Measurements from ENCODE around the gene YTHDC1. TPM values are rescaled to one million over a fixed set of nuclear protein-coding genes. Genes with fewer than 3 reads are reported as not detected.
A peak's percentile ranks its signal among the peaks of the same experiment; 100 is the strongest.

The YTHDC1 gene
- total RNA-seq, 8 experiments from 2014 or later = 62.3 to 92.7 (median 77.1) TPM

GRCh38 chr4:68373513-68373912 is 23.6 kb upstream of the YTHDC1 start:
- Histone ChIP-seq H3K4me3 (peak overlapping the region; percentile 11 to 31 (median 23)), H3K27ac (no peak overlapping the region), H3K4me1 (replicated peaks in 1 of 2) (peaks cover 3 to 6% of the 10 kb centered on the region in 2 donors)
- in situ Hi-C loops (cut with MboI; ENCODE audit: low pct_unique_long_range_greater_than_20kb in 2 of 9, low sequenced_read_pairs in 9 of 9, unreplicated experiment in 9 of 9) = loop anchor here in 1 of 9 experiments (10.0 kb wide), 1 partner anchor 99 kb away; no protein-coding TSS in a partner anchor
- ATAC-seq (replicated peaks in 6 of 8) = peak; percentile 85 to 100 (median 99)
- 0 to 32% (median 10%) methylated on average over 1 to 16 of the region's 16 CpGs; no CpG with 5 or more reads in 1 of the 10 experiments for WGBS, 10 experiments

- Histone ChIP-seq H3K27ac (no peak overlapping the region), H3K4me3 (no peak overlapping the region), H3K4me1 (replicated peaks in 1 of 2) (peaks cover 3 to 6% of the 10 kb centered on the region in 2 donors)
- WGBS, 10 experiments = 0 to 88% (median 60%) methylated on average over 1 of the region's 1 CpG; no CpG with 5 or more reads in 1 of the 10 experiments
- in situ Hi-C loops (cut with MboI; ENCODE audit: low pct_unique_long_range_greater_than_20kb in 2 of 9, low sequenced_read_pairs in 9 of 9, unreplicated experiment in 9 of 9) = loop anchor here in 1 of 9 experiments (10.0 kb wide), 1 partner anchor 98 kb away; no protein-coding TSS in a partner anchor
- peak in 2 of 8 experiments; percentile 27 to 34 for ATAC-seq (replicated peaks in 6 of 8)
Observed at GRCh38 chr4:68372588-68372987, 22.7 kb upstream of the YTHDC1 start.

GRCh38 chr4:68369142-68369805 is 19.4 kb upstream of the YTHDC1 start:
- H3K27ac ChIP-seq = no peak overlapping the region

GRCh38 chr4:68368691-68369131 is 18.8 kb upstream of the YTHDC1 start:
- no peak for ATAC-seq (replicated peaks in 6 of 8)
- 3 to 95% (median 79%) methylated on average over 2 to 5 of the region's 5 CpGs for WGBS, 10 experiments

More at GRCh38 chr4:68369142-68369805, 19.4 kb upstream of the YTHDC1 start:
- WGBS, 10 experiments = 24 to 100% (median 92%) methylated on average over 1 to 6 of the region's 6 CpGs; no CpG with 5 or more reads in 1 of the 10 experiments
- in situ Hi-C loops (cut with MboI; ENCODE audit: low pct_unique_long_range_greater_than_20kb in 2 of 9, low sequenced_read_pairs in 9 of 9, unreplicated experiment in 9 of 9) = no loop called here
- no peak for ATAC-seq (replicated peaks in 6 of 8)
- Histone ChIP-seq H3K4me3 (no peak overlapping the region), H3K4me1 (replicated peaks in 1 of 2) (peaks cover 3 to 6% of the 10 kb centered on the region in 2 donors)

GRCh38 chr4:68367835-68368234 is 17.9 kb upstream of the YTHDC1 start:
- no peak overlapping the region for H3K4me3 ChIP-seq
- peaks cover 1% of the 10 kb centered on the region in 2 donors for H3K4me1 ChIP-seq (replicated peaks in 1 of 2)
- no peak overlapping the region for H3K27ac ChIP-seq
- WGBS, 10 experiments = 0 to 93% (median 68%) methylated on average over 1 to 3 of the region's 3 CpGs; no CpG with 5 or more reads in 4 of the 10 experiments
- ATAC-seq (replicated peaks in 6 of 8) = no peak
- in situ Hi-C loops (cut with MboI; ENCODE audit: low pct_unique_long_range_greater_than_20kb in 2 of 9, low sequenced_read_pairs in 9 of 9, unreplicated experiment in 9 of 9) = no loop called here

More at GRCh38 chr4:68368691-68369131, 18.8 kb upstream of the YTHDC1 start:
- H3K4me3 ChIP-seq = no peak overlapping the region
- in situ Hi-C loops (cut with MboI; ENCODE audit: low pct_unique_long_range_greater_than_20kb in 2 of 9, low sequenced_read_pairs in 9 of 9, unreplicated experiment in 9 of 9) = no loop called here
- peaks cover 3 to 6% of the 10 kb centered on the region in 2 donors for H3K4me1 ChIP-seq (replicated peaks in 1 of 2)
- H3K27ac ChIP-seq = no peak overlapping the region

GRCh38 chr4:68366600-68366999 is 16.7 kb upstream of the YTHDC1 start:
- in situ Hi-C loops (cut with MboI; ENCODE audit: low pct_unique_long_range_greater_than_20kb in 2 of 9, low sequenced_read_pairs in 9 of 9, unreplicated experiment in 9 of 9) = no loop called here
- Histone ChIP-seq H3K27ac (no peak overlapping the region), H3K4me3 (no peak overlapping the region), H3K4me1 (replicated peaks in 1 of 2) (no peaks in the 10 kb centered on the region)
- 50 to 86% (median 81%) methylated on average over 1 to 3 of the region's 4 CpGs; no CpG with 5 or more reads in 4 of the 10 experiments for WGBS, 10 experiments
- no peak for ATAC-seq (replicated peaks in 6 of 8)

GRCh38 chr4:68365068-68365467 is 15.2 kb upstream of the YTHDC1 start:
- H3K27ac ChIP-seq = no peak overlapping the region
- no peak overlapping the region for H3K4me3 ChIP-seq
- ATAC-seq (replicated peaks in 6 of 8) = no peak
- WGBS, 10 experiments = 0 to 100% (median 89%) methylated on average over 1 of the region's 1 CpG; no CpG with 5 or more reads in 5 of the 10 experiments
- no peaks in the 10 kb centered on the region for H3K4me1 ChIP-seq (replicated peaks in 1 of 2)
- in situ Hi-C loops (cut with MboI; ENCODE audit: low pct_unique_long_range_greater_than_20kb in 2 of 9, low sequenced_read_pairs in 9 of 9, unreplicated experiment in 9 of 9) = no loop called here

- in situ Hi-C loops (cut with MboI; ENCODE audit: low pct_unique_long_range_greater_than_20kb in 2 of 9, low sequenced_read_pairs in 9 of 9, unreplicated experiment in 9 of 9) = no loop called here
- no peaks in the 10 kb centered on the region for H3K4me1 ChIP-seq (replicated peaks in 1 of 2)
- ATAC-seq (replicated peaks in 6 of 8) = peak in 2 of 8 experiments; percentile 60 to 88
- H3K4me3 ChIP-seq = no peak overlapping the region
- no peak overlapping the region for H3K27ac ChIP-seq
- WGBS, 10 experiments = 24 to 93% (median 71%) methylated on average over 1 to 3 of the region's 3 CpGs; no CpG with 5 or more reads in 2 of the 10 experiments
Observed at GRCh38 chr4:68361146-68361589, 11.3 kb upstream of the YTHDC1 start.

GRCh38 chr4:68360231-68360968 is 10.5 kb upstream of the YTHDC1 start:
- H3K27ac ChIP-seq = no peak overlapping the region
- WGBS, 10 experiments = 47 to 94% (median 74%) methylated on average over 2 to 4 of the region's 4 CpGs
- in situ Hi-C loops (cut with MboI; ENCODE audit: low pct_unique_long_range_greater_than_20kb in 2 of 9, low sequenced_read_pairs in 9 of 9, unreplicated experiment in 9 of 9) = no loop called here
- no peak for ATAC-seq (replicated peaks in 6 of 8)
- H3K4me1 ChIP-seq (replicated peaks in 1 of 2) = no peaks in the 10 kb centered on the region
- H3K4me3 ChIP-seq = no peak overlapping the region

GRCh38 chr4:68359508-68359907 is 9.6 kb upstream of the YTHDC1 start:
- in situ Hi-C loops (cut with MboI; ENCODE audit: low pct_unique_long_range_greater_than_20kb in 2 of 9, low sequenced_read_pairs in 9 of 9, unreplicated experiment in 9 of 9) = no loop called here
- Histone ChIP-seq H3K4me1 (replicated peaks in 1 of 2) (no peaks in the 10 kb centered on the region), H3K4me3 (no peak overlapping the region), H3K27ac (no peak overlapping the region)
- peak in 2 of 8 experiments; percentile 37 to 61 for ATAC-seq (replicated peaks in 6 of 8)

GRCh38 chr4:68358988-68359387 is 9.1 kb upstream of the YTHDC1 start:
- Histone ChIP-seq H3K4me1 (replicated peaks in 1 of 2) (no peaks in the 10 kb centered on the region), H3K4me3 (no peak overlapping the region), H3K27ac (no peak overlapping the region)
- 0 to 87% (median 39%) methylated on average over 1 to 2 of the region's 2 CpGs; no CpG with 5 or more reads in 2 of the 10 experiments for WGBS, 10 experiments
- in situ Hi-C loops (cut with MboI; ENCODE audit: low pct_unique_long_range_greater_than_20kb in 2 of 9, low sequenced_read_pairs in 9 of 9, unreplicated experiment in 9 of 9) = no loop called here
- peak in 1 of 8 experiments; percentile 17 for ATAC-seq (replicated peaks in 6 of 8)

GRCh38 chr4:68352791-68353190 is 2.9 kb upstream of the YTHDC1 start:
- no peak for ATAC-seq (replicated peaks in 6 of 8)
- in situ Hi-C loops (cut with MboI; ENCODE audit: low pct_unique_long_range_greater_than_20kb in 2 of 9, low sequenced_read_pairs in 9 of 9, unreplicated experiment in 9 of 9) = no loop called here
- Histone ChIP-seq H3K4me3 (no peak overlapping the region), H3K27ac (no peak overlapping the region), H3K4me1 (replicated peaks in 1 of 2) (peaks cover under 1 to 7% of the 10 kb centered on the region in 2 donors)
- 45 to 93% (median 67%) methylated on average over 1 to 2 of the region's 2 CpGs; no CpG with 5 or more reads in 1 of the 10 experiments for WGBS, 10 experiments

- in situ Hi-C loops (cut with MboI; ENCODE audit: low pct_unique_long_range_greater_than_20kb in 2 of 9, low sequenced_read_pairs in 9 of 9, unreplicated experiment in 9 of 9) = no loop called here
- peaks cover 2 to 15% of the 10 kb centered on the region in 2 donors for H3K4me1 ChIP-seq (replicated peaks in 1 of 2)
- H3K27ac ChIP-seq = peak overlapping the region; percentile 97 to 99
- H3K4me3 ChIP-seq = peak overlapping the region; percentile 90 to 98 (median 96)
- WGBS, 10 experiments = 0 to 8% (median 0%) methylated on average over 2 to 8 of the region's 14 CpGs; no CpG with 5 or more reads in 2 of the 10 experiments
- ATAC-seq (replicated peaks in 6 of 8) = peak in 3 of 8 experiments; percentile 4 to 7 (median 7)
Observed at GRCh38 chr4:68349279-68349648, 626 bp downstream of the YTHDC1 start.
